ENCODE results near the gene JPH4.

DNA sequence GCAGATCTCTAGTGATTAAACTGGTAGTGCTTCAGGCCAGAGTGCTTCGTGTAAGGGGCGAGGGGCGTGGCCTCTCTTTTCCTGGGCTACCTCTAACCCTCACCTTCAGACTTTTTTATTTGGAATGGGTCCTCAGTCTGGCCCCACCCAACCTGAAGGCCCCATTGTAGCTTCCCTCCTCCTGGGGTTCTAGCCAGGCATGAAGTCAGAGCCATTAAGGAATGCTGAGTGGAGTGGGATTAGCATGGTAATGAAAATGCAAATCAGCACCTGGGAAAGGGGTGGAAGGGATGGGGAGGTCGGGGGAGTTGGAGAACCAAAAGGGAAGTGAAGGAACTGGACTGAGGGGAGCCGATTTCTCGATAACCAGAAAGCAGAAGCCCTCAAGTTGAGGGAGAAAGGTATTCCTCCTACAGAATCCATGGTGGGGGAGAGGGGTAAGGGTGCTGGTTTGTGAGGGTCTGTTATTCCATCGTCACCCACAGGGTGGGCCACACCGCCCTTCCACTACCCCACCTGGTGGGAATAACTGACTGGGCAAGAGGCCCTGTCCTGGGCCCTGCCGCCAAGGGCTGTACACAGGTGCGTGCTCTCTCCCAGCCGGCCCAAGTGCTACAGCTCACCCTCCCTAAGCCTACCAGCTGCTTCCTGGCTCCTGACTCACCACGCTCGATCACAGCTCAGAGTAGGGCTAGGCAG lies 41.1 kb downstream of the JPH4 start:
- TF ChIP-seq EZH2 (IDR thresholded peaks at IDR 0.05; ENCODE audit: insufficient read depth, poor library complexity, severe bottlenecking) (no peak), EZH2phosphoT487 (IDR thresholded peaks at IDR 0.05; ENCODE audit: insufficient read depth, low read depth) (no peak)
